ENCODE data around the gene RBKS. TPM values are rescaled to one million over a fixed set of nuclear protein-coding genes. Genes with fewer than 3 reads are reported as not detected.
A peak's percentile ranks its signal among the peaks of the same experiment; 100 is the strongest.

The RBKS gene
- total and polyA plus RNA-seq, 2 of the 13 experiments (the other 11 are each of a cell fraction or from before 2014, with no cell fraction given) = 7.7 to 8.3 TPM

GRCh38 chr2:27752551-27753237 lies 137.5 kb downstream of the RBKS start (continued):
- TF ChIP-seq, protein P1, sequence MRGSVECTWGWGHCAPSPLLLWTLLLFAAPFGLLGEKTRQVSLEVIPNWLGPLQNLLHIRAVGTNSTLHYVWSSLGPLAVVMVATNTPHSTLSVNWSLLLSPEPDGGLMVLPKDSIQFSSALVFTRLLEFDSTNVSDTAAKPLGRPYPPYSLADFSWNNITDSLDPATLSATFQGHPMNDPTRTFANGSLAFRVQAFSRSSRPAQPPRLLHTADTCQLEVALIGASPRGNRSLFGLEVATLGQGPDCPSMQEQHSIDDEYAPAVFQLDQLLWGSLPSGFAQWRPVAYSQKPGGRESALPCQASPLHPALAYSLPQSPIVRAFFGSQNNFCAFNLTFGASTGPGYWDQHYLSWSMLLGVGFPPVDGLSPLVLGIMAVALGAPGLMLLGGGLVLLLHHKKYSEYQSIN (CRISPR knock-in tag; IDR thresholded peaks at IDR 0.05; ENCODE audit: borderline replicate concordance) = no peak
- TF ChIP-seq ZFP37 (CRISPR knock-in tag; IDR thresholded peaks at IDR 0.05; ENCODE audit: borderline replicate concordance) (0 out of 2 replicates have a peak, but pooled peaks have one; percentile 6), CSRNP2 (CRISPR knock-in tag; conservative IDR thresholded peaks at IDR 0.05; ENCODE audit: low read depth) (no peak), ZNF891 (CRISPR knock-in tag; IDR thresholded peaks at IDR 0.05) (peak; percentile 81; the same call in 1 of the 2 replicates), ZNF124 (CRISPR knock-in tag; IDR thresholded peaks at IDR 0.05) (no peak), ZNF639 (CRISPR knock-in tag; conservative IDR thresholded peaks at IDR 0.05) (0 out of 2 replicates have a peak, but pooled peaks have one; percentile 34), YY1 (IDR thresholded peaks at IDR 0.05; ENCODE audit: insufficient read depth, insufficient replicate concordance, low read depth, low read length) (no peak), ZNF607 (CRISPR knock-in tag; IDR thresholded peaks at IDR 0.05; ENCODE audit: borderline replicate concordance) (no peak), MAZ (IDR thresholded peaks at IDR 0.05; ENCODE audit: borderline replicate concordance, low read depth, low read length) (no peak), MAZ (CRISPR knock-in tag; IDR thresholded peaks at IDR 0.05; ENCODE audit: low read depth) (peak; percentile 59; the same call in 1 of the 2 replicates), ZNF777 (CRISPR knock-in tag; IDR thresholded peaks at IDR 0.05) (no peak), ZNF570 (CRISPR knock-in tag; IDR thresholded peaks at IDR 0.05; ENCODE audit: borderline replicate concordance) (no peak), ZZZ3 (CRISPR knock-in tag; IDR thresholded peaks at IDR 0.05; ENCODE audit: borderline replicate concordance) (no peak), AGO1 (IDR thresholded peaks at IDR 0.05; ENCODE audit: low read depth, low read length, poor library complexity, severe bottlenecking) (no peak), KDM1A (CRISPR knock-in tag; IDR thresholded peaks at IDR 0.05) (no peak), DDIT3 (CRISPR knock-in tag; IDR thresholded peaks at IDR 0.05) (no peak), ZNF274 (CRISPR knock-in tag; IDR thresholded peaks at IDR 0.05) (no peak), DR1 (CRISPR knock-in tag; IDR thresholded peaks at IDR 0.05) (no peak), ZNF383 (CRISPR knock-in tag; IDR thresholded peaks at IDR 0.05; ENCODE audit: borderline replicate concordance) (no peak), CBX5 (CRISPR knock-in tag; IDR thresholded peaks at IDR 0.05; ENCODE audit: borderline replicate concordance) (peak; percentile 36; the same call in 1 of the 2 replicates), TFAP4 (IDR thresholded peaks at IDR 0.05; ENCODE audit: borderline replicate concordance, low read depth) (no peak)
- TF ChIP-seq, protein P2, sequence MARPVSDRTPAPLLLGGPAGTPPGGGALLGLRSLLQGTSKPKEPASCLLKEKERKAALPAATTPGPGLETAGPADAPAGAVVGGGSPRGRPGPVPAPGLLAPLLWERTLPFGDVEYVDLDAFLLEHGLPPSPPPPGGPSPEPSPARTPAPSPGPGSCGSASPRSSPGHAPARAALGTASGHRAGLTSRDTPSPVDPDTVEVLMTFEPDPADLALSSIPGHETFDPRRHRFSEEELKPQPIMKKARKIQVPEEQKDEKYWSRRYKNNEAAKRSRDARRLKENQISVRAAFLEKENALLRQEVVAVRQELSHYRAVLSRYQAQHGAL (CRISPR knock-in tag; IDR thresholded peaks at IDR 0.05; ENCODE audit: not compliant biosample characterization) = peak; percentile 46
- TF ChIP-seq, protein P3, sequence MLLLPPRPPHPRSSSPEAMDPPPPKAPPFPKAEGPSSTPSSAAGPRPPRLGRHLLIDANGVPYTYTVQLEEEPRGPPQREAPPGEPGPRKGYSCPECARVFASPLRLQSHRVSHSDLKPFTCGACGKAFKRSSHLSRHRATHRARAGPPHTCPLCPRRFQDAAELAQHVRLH (CRISPR knock-in tag; IDR thresholded peaks at IDR 0.05; ENCODE audit: borderline replicate concordance, low read depth) = no peak

Data from HepG2 (cell line).